GM12872 (cell line): ENCODE data around the gene LILRA5.

Experiments
- TF ChIP-seq, protein P1 (sequence below): IDR thresholded peaks from 3 replicates; pipeline ENCODE4 v1.5.1; 2011; ENCODE audit warnings: low read depth, mild to moderate bottlenecking, low read length, moderate library complexity; ENCODE audit not compliant: insufficient read depth

The LILRA5 gene

DNA sequence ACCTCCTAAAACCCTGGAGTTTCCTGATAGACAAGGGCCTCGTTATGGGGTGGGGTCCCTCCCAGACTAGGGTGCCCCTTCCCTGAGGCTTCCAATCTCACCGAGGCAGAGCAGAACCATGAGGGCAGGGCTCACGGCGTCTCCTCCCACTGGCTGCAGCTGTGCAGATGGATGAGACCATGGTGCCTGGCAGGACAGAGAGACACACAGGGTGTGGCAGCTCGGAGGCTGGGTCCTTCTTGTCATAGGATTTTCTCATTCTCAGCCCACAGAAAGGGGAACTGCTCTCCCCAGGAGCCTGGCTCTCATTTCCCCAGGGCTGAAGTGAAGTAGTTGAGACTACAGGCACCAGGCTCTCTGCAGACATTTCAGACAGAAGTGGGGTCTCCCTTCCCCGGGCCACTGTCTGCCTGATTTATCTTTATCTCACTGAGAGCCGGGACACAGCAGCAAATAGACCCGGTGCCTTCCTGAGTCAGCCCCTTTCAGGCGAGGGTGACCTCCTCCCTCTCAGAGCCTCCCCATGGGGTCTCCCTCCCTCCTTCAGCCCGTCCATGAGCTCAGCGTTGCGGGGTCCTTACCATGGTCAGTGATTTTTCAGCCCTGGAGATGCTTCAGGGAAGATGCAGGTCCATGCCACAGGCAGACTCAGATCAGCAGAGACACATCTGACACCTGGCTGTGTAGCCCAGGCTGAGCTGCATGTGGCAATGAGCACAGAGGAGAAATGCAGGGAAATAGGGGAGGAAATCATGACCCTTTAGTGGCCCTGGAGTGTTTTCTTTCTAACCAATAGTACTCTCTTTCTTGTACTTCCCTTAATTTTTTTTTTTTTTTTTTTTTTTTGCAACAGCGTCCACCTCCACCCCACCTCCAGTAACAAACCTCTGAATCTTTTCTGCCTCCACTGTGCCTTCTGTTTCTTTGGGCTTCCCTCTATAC is at the start of gene LILRA5:
Gene LILRA5 (minus strand): TSS at position 731 of the 942 bp plus-strand sequence. CDS start 147 bp downstream, at position 584.
- TF ChIP-seq, protein P1, sequence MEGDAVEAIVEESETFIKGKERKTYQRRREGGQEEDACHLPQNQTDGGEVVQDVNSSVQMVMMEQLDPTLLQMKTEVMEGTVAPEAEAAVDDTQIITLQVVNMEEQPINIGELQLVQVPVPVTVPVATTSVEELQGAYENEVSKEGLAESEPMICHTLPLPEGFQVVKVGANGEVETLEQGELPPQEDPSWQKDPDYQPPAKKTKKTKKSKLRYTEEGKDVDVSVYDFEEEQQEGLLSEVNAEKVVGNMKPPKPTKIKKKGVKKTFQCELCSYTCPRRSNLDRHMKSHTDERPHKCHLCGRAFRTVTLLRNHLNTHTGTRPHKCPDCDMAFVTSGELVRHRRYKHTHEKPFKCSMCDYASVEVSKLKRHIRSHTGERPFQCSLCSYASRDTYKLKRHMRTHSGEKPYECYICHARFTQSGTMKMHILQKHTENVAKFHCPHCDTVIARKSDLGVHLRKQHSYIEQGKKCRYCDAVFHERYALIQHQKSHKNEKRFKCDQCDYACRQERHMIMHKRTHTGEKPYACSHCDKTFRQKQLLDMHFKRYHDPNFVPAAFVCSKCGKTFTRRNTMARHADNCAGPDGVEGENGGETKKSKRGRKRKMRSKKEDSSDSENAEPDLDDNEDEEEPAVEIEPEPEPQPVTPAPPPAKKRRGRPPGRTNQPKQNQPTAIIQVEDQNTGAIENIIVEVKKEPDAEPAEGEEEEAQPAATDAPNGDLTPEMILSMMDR, result no peak

DNA sequence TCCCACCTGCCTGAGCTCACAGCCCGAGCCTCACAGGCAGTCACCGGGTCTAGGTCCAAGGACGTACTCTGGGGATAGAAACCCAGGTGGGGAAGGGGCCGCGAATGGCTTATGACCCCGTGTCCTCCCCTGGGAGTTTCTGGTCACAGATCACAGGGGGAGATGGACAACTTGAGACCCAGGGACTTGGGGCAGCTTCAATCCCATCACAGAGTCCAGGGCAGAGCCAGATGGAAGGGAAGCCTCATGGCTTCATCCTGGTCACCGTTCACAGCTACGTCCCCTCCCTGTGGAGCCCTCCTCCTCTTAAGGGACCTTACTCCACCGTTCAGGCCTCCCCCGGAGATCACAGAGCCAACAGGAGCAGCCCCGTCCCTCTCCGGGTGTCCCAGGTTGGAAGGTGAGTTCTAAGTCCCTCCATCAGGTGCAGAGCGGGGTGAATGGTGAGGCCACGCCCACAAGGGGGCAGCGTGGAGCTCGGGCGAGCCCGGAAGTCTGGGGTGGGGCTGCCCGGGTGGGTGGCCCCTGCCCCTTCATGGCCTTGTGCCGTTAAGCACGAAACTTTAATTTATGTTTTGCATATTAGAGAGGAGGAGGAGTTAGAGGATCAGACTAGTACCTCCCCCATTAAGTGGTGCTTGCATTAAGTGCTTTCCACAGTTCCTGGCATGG is 46.3 kb upstream of the LILRA5 start:
- TF ChIP-seq, protein P1, result peak; percentile 30; the same call in 2 of the 3 replicates

DNA sequence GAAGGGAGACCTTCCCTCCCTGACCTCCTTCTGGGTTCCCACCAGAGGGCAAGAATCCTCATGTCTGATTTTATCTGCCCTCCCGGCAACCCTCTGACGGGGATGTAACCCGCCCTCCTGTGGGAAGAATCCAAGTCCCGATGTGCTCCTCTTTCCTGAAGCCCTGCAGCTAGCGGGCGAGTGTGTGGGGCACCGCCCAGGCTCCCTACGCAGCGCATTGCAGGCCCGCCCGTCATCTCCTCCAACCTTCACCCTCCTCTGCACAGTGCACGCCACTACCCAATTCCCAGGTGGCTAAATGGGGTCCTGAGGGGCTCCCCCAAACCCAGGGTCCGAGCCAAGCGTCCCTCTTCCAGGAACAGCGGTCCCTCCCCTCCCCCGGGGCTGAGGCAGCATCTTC is 44.4 kb upstream of the LILRA5 start:
- TF ChIP-seq, protein P1, result no peak

DNA sequence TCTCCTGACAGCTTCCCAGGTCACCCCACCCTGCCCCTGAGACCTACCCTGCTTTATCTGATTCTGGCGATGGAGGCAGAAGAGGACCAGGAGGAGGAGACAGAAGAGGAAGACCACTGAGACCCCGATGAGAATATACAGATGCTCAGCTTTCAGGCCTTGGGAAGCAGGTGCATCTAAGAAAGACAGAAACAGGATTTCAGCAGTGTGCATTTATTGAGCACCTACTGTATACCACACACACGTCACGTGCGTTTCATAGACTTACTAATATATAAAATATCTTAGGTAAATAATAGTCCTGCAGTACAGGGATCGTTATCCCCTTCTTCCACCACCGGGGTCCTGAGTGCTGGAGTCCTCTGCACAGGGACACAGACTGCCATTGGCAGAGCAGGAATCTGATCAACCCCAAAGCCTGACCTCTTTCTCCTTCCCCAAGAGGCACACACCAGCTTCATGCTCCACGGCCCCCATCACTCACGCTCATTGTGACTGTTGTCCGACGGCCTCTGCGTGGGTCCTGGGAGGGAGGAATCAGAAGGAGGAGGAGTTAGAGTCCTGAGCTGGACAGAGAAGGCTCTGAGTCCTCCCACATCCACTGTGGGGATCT is 43.6 kb upstream of the LILRA5 start:
- TF ChIP-seq, protein P1, result no peak

DNA sequence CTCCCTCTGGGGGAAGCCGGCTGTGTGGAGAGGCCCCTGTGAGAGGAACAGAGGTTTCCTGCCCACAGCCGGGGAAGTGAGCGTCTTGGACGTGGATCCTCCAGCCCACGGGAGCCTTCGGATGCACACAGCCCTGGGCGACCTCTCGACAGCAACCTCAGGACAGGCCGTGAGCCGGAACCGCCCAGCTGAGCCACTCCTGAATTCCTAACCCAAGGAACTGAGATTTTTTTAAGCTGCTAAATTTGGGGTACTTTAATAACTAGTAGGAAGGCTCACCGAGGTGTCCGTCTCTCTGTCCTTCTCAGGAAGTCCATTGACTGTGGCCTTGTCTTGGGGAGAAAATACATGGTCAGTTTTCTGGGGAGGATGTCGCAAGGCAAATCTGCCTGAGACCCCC is 42.7 kb upstream of the LILRA5 start:
- TF ChIP-seq, protein P1, result no peak

DNA sequence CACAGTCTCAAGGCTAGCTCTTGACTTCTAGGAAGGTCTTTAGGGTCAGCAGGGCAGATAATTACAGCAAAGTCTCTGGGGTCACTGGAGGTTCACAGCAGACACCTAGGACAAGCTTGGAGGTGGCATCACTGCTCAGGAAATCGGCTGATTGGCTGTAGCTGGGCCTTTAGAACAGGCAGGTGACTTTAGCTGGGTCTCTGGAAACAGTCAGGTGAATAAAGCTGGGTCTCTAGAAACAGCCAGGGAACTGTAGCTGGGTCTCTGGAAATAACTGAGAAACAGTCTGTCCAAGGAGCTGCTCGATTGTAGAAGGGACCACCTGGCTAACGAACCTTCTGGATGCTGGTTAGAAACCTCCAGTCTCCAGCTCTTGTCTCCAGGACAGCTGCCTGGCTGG is 41.8 kb upstream of the LILRA5 start:
- TF ChIP-seq, protein P1, result no peak

DNA sequence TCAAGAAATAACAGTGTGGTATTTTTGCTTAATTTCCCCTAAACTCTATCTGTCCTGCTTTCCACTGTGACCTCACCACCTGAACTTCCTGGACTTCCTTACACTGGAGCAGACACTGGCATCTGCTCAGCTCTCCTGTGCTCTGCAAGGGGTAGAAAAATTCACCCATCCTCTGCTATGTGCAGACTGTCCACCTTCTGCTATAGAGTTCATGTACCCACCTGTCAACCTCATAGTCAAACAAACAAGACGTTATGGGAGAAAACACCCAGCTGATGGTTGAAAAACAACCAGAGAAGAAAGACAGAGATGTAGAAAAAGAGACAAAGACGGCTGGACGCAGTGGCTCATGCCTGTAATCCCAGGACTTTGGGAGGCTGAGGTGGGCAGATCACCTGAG is 39.6 kb upstream of the LILRA5 start:
- TF ChIP-seq, protein P1, result no peak
